Smooth muscle cell (in vitro differentiated cells): ENCODE measurements around the gene CLP1. TPM values are rescaled to one million over a fixed set of nuclear protein-coding genes. Genes with fewer than 3 reads are reported as not detected.

ENCODE experiments used
- DNase-seq: peaks from one replicate; lab custom pipeline; 2025; ENCODE audit not compliant: unreplicated experiment; lab: John Stamatoyannopoulos, UW
- H2AFZ ChIP-seq: fragments of 200-600 bp; sonication (generic); 2 replicates; pipeline ENCODE4 v1.6.0; 2016; ENCODE audit warnings: antibody characterized with exemption, low read depth, mild to moderate bottlenecking
- H3F3A ChIP-seq: fragments of 200-600 bp; sonication (generic); 2 replicates; pipeline ENCODE4 v1.6.0; 2017; ENCODE audit warnings: antibody characterized with exemption, low read depth
- H3K27ac ChIP-seq: fragments of 200-600 bp; sonication (generic); 2 replicates; pipeline ENCODE4 v1.5.1; 2016; ENCODE audit warnings: low read depth, mild to moderate bottlenecking
- H3K27me3 ChIP-seq: fragments of 200-600 bp; sonication (generic); 2 replicates; pipeline ENCODE4 v1.6.1; 2016; ENCODE audit warnings: low read depth, mild to moderate bottlenecking
- H3K36me3 ChIP-seq: fragments of 200-600 bp; sonication (generic); 2 replicates; pipeline ENCODE4 v1.5.1; 2016; ENCODE audit warnings: low read depth
- H3K4me1 ChIP-seq: fragments of 200-600 bp; sonication (generic); 2 replicates; pipeline ENCODE4 v1.5.1; 2016; ENCODE audit warnings: low read depth
- H3K4me2 ChIP-seq: fragments of 200-600 bp; sonication (generic); 2 replicates; pipeline ENCODE4 v1.6.0; 2016; ENCODE audit warnings: mild to moderate bottlenecking
- H3K4me3 ChIP-seq: fragments of 200-600 bp; sonication (generic); 2 replicates; pipeline ENCODE4 v1.5.1; 2016; ENCODE audit warnings: mild to moderate bottlenecking
- H3K79me2 ChIP-seq: fragments of 200-600 bp; sonication (generic); 2 replicates; pipeline ENCODE4 v1.6.0; 2016; ENCODE audit warnings: low read depth, mild to moderate bottlenecking
- H3K9ac ChIP-seq: fragments of 200-600 bp; sonication (generic); 2 replicates; pipeline ENCODE4 v1.6.0; 2016; ENCODE audit warnings: low read depth
- H3K9me3 ChIP-seq: fragments of 200-600 bp; sonication (generic); replicated peaks from 2 replicates; pipeline ENCODE4 v1.5.1; 2016; ENCODE audit warnings: low read depth
- H4K20me1 ChIP-seq: fragments of 200-600 bp; sonication (generic); 2 replicates; pipeline ENCODE4 v1.6.0; 2016; ENCODE audit warnings: low read depth
- CTCF ChIP-seq: fragments of 200-600 bp; sonication (generic); IDR thresholded peaks from 2 replicates; pipeline ENCODE4 v1.5.1; 2017; ENCODE audit warnings: borderline replicate concordance, mild to moderate bottlenecking, antibody characterized with exemption; ENCODE audit not compliant: insufficient read depth, poor library complexity, severe bottlenecking
- WGBS: methylation state at CpG from one replicate; pipeline ENCODE4 v1.1.7; 2016; ENCODE audit warnings: low lambda C conversion rate; 5-methylcytosine and 5-hydroxymethylcytosine counted together
- polyA plus RNA-seq: library from polyadenylated mRNA; unstranded; fragments of >200 nt; fragmentation: Nextera tagmentation; extraction: Ambion mirVana; gene quantifications from 2 replicates; pipeline ENCODE4 v1.2.1, GENCODE V29; 2016
- total RNA-seq: library from RNA; depleted of rRNA; stranded (reverse); fragments of >200 nt; gene quantifications from 2 replicates; pipeline ENCODE4 v1.2.3, GENCODE V29; 2014

The CLP1 gene
- total and polyA plus RNA-seq, 2 experiments from 2014 or later = 18.0 to 18.3 TPM

GRCh38 chr11:57641011-57641807 lies 16.4 kb upstream of the CLP1 start:
- no peak overlapping the region for H3K9ac ChIP-seq

GRCh38 chr11:57643802-57644201 lies 13.8 kb upstream of the CLP1 start:
- H3K36me3 ChIP-seq = no peaks in the 10 kb centered on the region
- peaks cover 15% of the 10 kb centered on the region for H3F3A ChIP-seq
- peaks cover 49% of the 10 kb centered on the region for H3K4me1 ChIP-seq
- no peak overlapping the region for H3K4me3 ChIP-seq
- no peak overlapping the region for H2AFZ ChIP-seq
- no peak for DNase-seq
- TF ChIP-seq CTCF = no peak
- H3K9ac ChIP-seq = no peak overlapping the region
- H3K4me2 ChIP-seq = no peak overlapping the region
- H3K9me3 ChIP-seq = no peaks in the 10 kb centered on the region
- H3K27me3 ChIP-seq = no peaks in the 10 kb centered on the region
- no peak overlapping the region for H3K27ac ChIP-seq
- 62% methylated on average over 3 of the region's 3 CpGs for WGBS
- peaks cover 17% of the 10 kb centered on the region for H3K79me2 ChIP-seq
- H4K20me1 ChIP-seq = peaks cover 94% of the 10 kb centered on the region

More at GRCh38 chr11:57641011-57641807, 16.4 kb upstream of the CLP1 start:
- H2AFZ ChIP-seq = no peak overlapping the region
- H3K36me3 ChIP-seq = no peaks in the 10 kb centered on the region
- H3K4me2 ChIP-seq = peak overlapping the region; percentile 98
- peaks cover 15% of the 10 kb centered on the region for H3F3A ChIP-seq
- no peak overlapping the region for H3K4me3 ChIP-seq
- H3K27ac ChIP-seq = no peak overlapping the region
- H4K20me1 ChIP-seq = peaks cover 71% of the 10 kb centered on the region
- peaks cover 24% of the 10 kb centered on the region for H3K79me2 ChIP-seq
- H3K4me1 ChIP-seq = peaks cover 33% of the 10 kb centered on the region
- WGBS = 69% methylated on average over 7 of the region's 7 CpGs
- H3K9me3 ChIP-seq = no peaks in the 10 kb centered on the region
- H3K27me3 ChIP-seq = no peaks in the 10 kb centered on the region
- DNase-seq = no peak
- TF ChIP-seq CTCF = peak; percentile 46

- H4K20me1 ChIP-seq = peaks cover 84% of the 10 kb centered on the region
Measured at GRCh38 chr11:57644748-57645688, 12.5 kb upstream of the CLP1 start.

More at GRCh38 chr11:57644748-57645688, 12.5 kb upstream of the CLP1 start:
- peak; percentile 58 for DNase-seq
- Histone ChIP-seq H3F3A (peaks cover 15% of the 10 kb centered on the region), H3K79me2 (peaks cover 6% of the 10 kb centered on the region), H3K27me3 (no peaks in the 10 kb centered on the region), H2AFZ (no peak overlapping the region), H3K9ac (no peak overlapping the region), H3K4me3 (no peak overlapping the region), H3K9me3 (no peaks in the 10 kb centered on the region), H3K36me3 (no peaks in the 10 kb centered on the region), H3K4me1 (peaks cover 55% of the 10 kb centered on the region), H3K4me2 (no peak overlapping the region), H3K27ac (no peak overlapping the region)
- WGBS = 36% methylated on average over 17 of the region's 17 CpGs
- TF ChIP-seq CTCF = peak; percentile 93
